ENCODE data around the gene MREG. TPM values are rescaled to one million over a fixed set of nuclear protein-coding genes. Genes with fewer than 3 reads are reported as not detected.
"Not testable (repeated sequence)": the region's sequence is repeated elsewhere in the genome, so short reads cannot be mapped to it uniquely, and the experiment has no call there.

Gene MREG
- total RNA-seq, 1 experiment from 2014 or later: 15.9 TPM

- ChIA-PET CTCF (no interaction called here), POLR2A (ENCODE audit: low non-redundant PET) (no interaction called here)
- no peaks in the 10 kb centered on the region for H3K9me3 ChIP-seq (ENCODE audit: low read depth, low read length, poor library complexity, severe bottlenecking)
- no peak overlapping the region for H3K4me3 ChIP-seq (ENCODE audit: low read depth, low read length, poor library complexity, severe bottlenecking)
- no peaks in the 10 kb centered on the region for H3K27me3 ChIP-seq (replicated peaks; ENCODE audit: insufficient read depth, low read depth, low read length, poor library complexity)
- BruUV-seq (replicated peaks): no TSS peak
- no peak overlapping the region for H3K27ac ChIP-seq (ENCODE audit: low read depth, low read length, poor library complexity, severe bottlenecking)
- H3K36me3 ChIP-seq (ENCODE audit: insufficient read depth, low read length, poor library complexity, severe bottlenecking): no peaks in the 10 kb centered on the region
- TF ChIP-seq EZH2 (IDR thresholded peaks at IDR 0.05; ENCODE audit: borderline replicate concordance, low read depth, low read length, poor library complexity, severe bottlenecking): no peak
- TF ChIP-seq CTCF (conservative IDR thresholded peaks at IDR 0.05; ENCODE audit: low read depth, low read length): no peak
- intact Hi-C loops (cut with micrococcal nuclease; ENCODE audit: unreplicated experiment): no loop called here
- peaks cover 3% of the 10 kb centered on the region for H3K4me1 ChIP-seq (ENCODE audit: insufficient read depth, low read length, poor library complexity, severe bottlenecking)
- no peak for DNase-seq (ENCODE audit: low spot score)
These were observed 51.4 kb downstream of the MREG start for GRCh38 chr2:215961981-215962380.

GRCh38 chr2:215958257-215958656, 55.1 kb downstream of the MREG start:
- CTCF ChIA-PET: no interaction called here
- Histone ChIP-seq H3K36me3 (ENCODE audit: insufficient read depth, low read length, poor library complexity, severe bottlenecking) (no peaks in the 10 kb centered on the region), H3K4me1 (ENCODE audit: insufficient read depth, low read length, poor library complexity, severe bottlenecking) (no peaks in the 10 kb centered on the region), H3K27me3 (replicated peaks; ENCODE audit: insufficient read depth, low read depth, low read length, poor library complexity) (no peaks in the 10 kb centered on the region), H3K9me3 (ENCODE audit: low read depth, low read length, poor library complexity, severe bottlenecking) (no peaks in the 10 kb centered on the region), H3K4me3 (ENCODE audit: low read depth, low read length, poor library complexity, severe bottlenecking) (no peak overlapping the region), H3K27ac (ENCODE audit: low read depth, low read length, poor library complexity, severe bottlenecking) (no peak overlapping the region)
- no TSS peak for BruUV-seq (replicated peaks)
- intact Hi-C loops (cut with micrococcal nuclease; ENCODE audit: unreplicated experiment): no loop called here
- POLR2A ChIA-PET (ENCODE audit: low non-redundant PET): no interaction called here
- no peak for TF ChIP-seq CTCF (conservative IDR thresholded peaks at IDR 0.05; ENCODE audit: low read depth, low read length)
- TF ChIP-seq EZH2 (IDR thresholded peaks at IDR 0.05; ENCODE audit: borderline replicate concordance, low read depth, low read length, poor library complexity, severe bottlenecking): no peak
- DNase-seq (ENCODE audit: low spot score): no peak

- POLR2A ChIA-PET (ENCODE audit: low non-redundant PET); intact Hi-C loops (cut with micrococcal nuclease; ENCODE audit: unreplicated experiment); H3K9me3 ChIP-seq (ENCODE audit: low read depth, low read length, poor library complexity, severe bottlenecking); BruUV-seq (replicated peaks); H3K27ac ChIP-seq (ENCODE audit: low read depth, low read length, poor library complexity, severe bottlenecking); H3K4me3 ChIP-seq (ENCODE audit: low read depth, low read length, poor library complexity, severe bottlenecking); H3K36me3 ChIP-seq (ENCODE audit: insufficient read depth, low read length, poor library complexity, severe bottlenecking); H3K4me1 ChIP-seq (ENCODE audit: insufficient read depth, low read length, poor library complexity, severe bottlenecking); H3K27me3 ChIP-seq (replicated peaks; ENCODE audit: insufficient read depth, low read depth, low read length, poor library complexity); CTCF ChIA-PET; DNase-seq (ENCODE audit: low spot score): not testable (repeated sequence)
These were observed 55.8 kb downstream of the MREG start for GRCh38 chr2:215957354-215958122.
